Activated naive CD4-positive, alpha-beta T cell treated with Interleukin-2 at 50 U/mL for 16 hours (primary cell): ENCODE data around the gene IRGQ.
A peak's percentile ranks its signal among the peaks of the same experiment; 100 is the strongest.

Source experiments
- DNase-seq: peaks from one replicate; pipeline ENCODE4 v3.0.0-alpha.2; 2020

The IRGQ gene

GRCh38 chr19:43538922-43539321 is 57.0 kb downstream of the IRGQ start:
- no peak for DNase-seq

GRCh38 chr19:43534816-43535761 is 60.8 kb downstream of the IRGQ start:
- peak; percentile 18 for DNase-seq
